Adrenal gland (tissue), 12 donors: ENCODE data around the gene MYO10. TPM values are rescaled to one million over a fixed set of nuclear protein-coding genes. Genes with fewer than 3 reads are reported as not detected.

ENCODE experiments used
- DNase-seq, 7 donors: peaks; one replicate each; pipeline ENCODE4 v3.0.0-alpha.2; 2019 to 2020
- H3K27ac ChIP-seq, 5 donors: fragments of 200-600 bp; sonication (generic) in 4 of 5; 1 replicate in 3 of 5; 2 replicates in 2 of 5; pipeline versions ENCODE4 v1.5.1 to v1.8.0; 2016 to 2020; ENCODE audit warnings: mild to moderate bottlenecking in 1 of 5
- H3K27me3 ChIP-seq: fragments of 200-600 bp; 2 replicates; pipeline ENCODE4 v1.8.0; 2021
- H3K36me3 ChIP-seq, 2 donors: fragments of 200-600 bp; replicated peaks in 1 of 2; 1 replicate in 1 of 2; 2 replicates in 1 of 2; pipeline versions ENCODE4 v1.5.1 to v1.8.0; 2018 to 2022
- H3K4me1 ChIP-seq, 2 donors: fragments of 200-600 bp; replicated peaks in 1 of 2; 1 replicate in 1 of 2; 2 replicates in 1 of 2; pipeline versions ENCODE4 v1.5.1 to v1.8.0; 2018 to 2021
- H3K4me3 ChIP-seq, 4 donors: fragments of 200-600 bp; sonication (generic) in 3 of 4; one replicate each; pipeline ENCODE4 v1.5.1; 2016 to 2018
- H3K9me3 ChIP-seq, 3 donors: fragments of 200-600 bp; sonication (generic) in 1 of 3; replicated peaks in 1 of 3; 1 replicate in 2 of 3; 2 replicates in 1 of 3; pipeline versions ENCODE4 v1.5.1 to v1.8.0; 2016 to 2021
- CTCF ChIP-seq, 6 experiments: fragments of 450-650 bp in 4 of 6; fragments of 200-600 bp in 2 of 6; sonication (generic) in 1 of 6; IDR thresholded peaks; 1 replicate in 5 of 6; 2 replicates in 1 of 6; pipeline versions ENCODE4 v1.5.1 to v1.8.0; 2016 to 2021; ENCODE audit warnings: antibody characterized with exemption in 6 of 6, mild to moderate bottlenecking in 2 of 6, moderate library complexity in 1 of 6
- POLR2A ChIP-seq, 2 donors: fragments of 450-650 bp; IDR thresholded peaks; one replicate each; pipeline ENCODE4 v1.6.1; 2017; ENCODE audit warnings: antibody characterized with exemption in 2 of 2, mild to moderate bottlenecking in 2 of 2, moderate library complexity in 1 of 2
- WGBS, 4 donors: extraction: QIAGEN DNeasy Blood & Tissue Kit in 2 of 4; methylation state at CpG; one replicate each; pipeline versions ENCODE4 v1.1.5 to v1.1.7; 2013 to 2017; 5-methylcytosine and 5-hydroxymethylcytosine counted together
- intact Hi-C, 2 donors: fragments of 100-400 bp; cut with DNase I; formaldehyde crosslinking; loops; one replicate each; pipeline versions ENCODE4 v1.14.1 to v1.15.0; 2022 to 2023
- polyA plus RNA-seq, 3 donors: library from polyadenylated mRNA; stranded (reverse); fragments of 200-250 nt in 2 of 3; fragments of 350-450 nt in 1 of 3; fragmentation: Illumina TruSeq in 1 of 3; extraction: RNeasy Lipid Tissue Mini Kit (QIAGEN cat#74804) in 1 of 3; gene quantifications; one replicate each; pipeline ENCODE4 v1.2.3, GENCODE V29; 2013 to 2014
- total RNA-seq, 9 donors: library from RNA; depleted of rRNA in 4 of 9; stranded (reverse); fragments of >200 nt in 4 of 9; fragments of 120-200 nt in 1 of 9; fragmentation: NEBNext Ultra II Directional in 1 of 9; extraction: Animal tissue kit (Norgen Biotek cat#: 25700) in 1 of 9; gene quantifications; one replicate each; pipeline versions ENCODE4 v1.1.0 to v1.2.4, GENCODE V29; 2013 to 2023
- donor health status: healthy with polysubstance abuse.
- donor health status: Bipolar disorder and iron deficiency.
- donor health status: DM: yes; HTN: yes; CAD: no.
- donor health status: DM: no; HTN: no; CAD: no.
- donor health status: DM: no; HTN: no; CAD: no.
- donor health status: DM: yes; HTN: yes; CAD: no.

The MYO10 gene
- total and polyA plus RNA-seq, 12 donors = 2.2 to 38.9 (median 10.5) TPM

- H3K27ac ChIP-seq = no peak overlapping the region
Observed at GRCh38 chr5:16943846-16944678, 8.0 kb upstream of the MYO10 start.

GRCh38 chr5:16937503-16938161, 1.5 kb upstream of the MYO10 start:
- Histone ChIP-seq H3K4me3 (no peak overlapping the region), H3K36me3 (no peaks in the 10 kb centered on the region), H3K27ac (no peak overlapping the region), H3K27me3 (peaks cover 20% of the 10 kb centered on the region), H3K4me1 (peaks cover 9 to 13% of the 10 kb centered on the region in 2 donors), H3K9me3 (no peaks in the 10 kb centered on the region)
- no peak for TF ChIP-seq CTCF (IDR thresholded peaks at IDR 0.05)
- TF ChIP-seq POLR2A (IDR thresholded peaks at IDR 0.05) = no peak
- intact Hi-C loops = no loop called here
- WGBS, 4 donors = 68 to 78% (median 70%) methylated on average over 7 of the region's 7 CpGs
- DNase-seq = peak in 1 of 7 donors; percentile 19

More at GRCh38 chr5:16943846-16944678, 8.0 kb upstream of the MYO10 start:
- Histone ChIP-seq H3K4me3 (no peak overlapping the region), H3K36me3 (no peaks in the 10 kb centered on the region), H3K27me3 (no peaks in the 10 kb centered on the region), H3K9me3 (no peaks in the 10 kb centered on the region), H3K4me1 (no peaks in the 10 kb centered on the region)
- 80 to 85% (median 84%) methylated on average over 15 of the region's 15 CpGs for whole genome bisulfite sequencing, 4 donors
- no peak for TF ChIP-seq CTCF (IDR thresholded peaks at IDR 0.05)
- no peak for TF ChIP-seq POLR2A (IDR thresholded peaks at IDR 0.05)
- no peak for DNase-seq
- intact Hi-C loops = no loop called here

GRCh38 chr5:16936989-16937438, 926 bp upstream of the MYO10 start:
- Histone ChIP-seq H3K36me3 (no peaks in the 10 kb centered on the region), H3K9me3 (no peaks in the 10 kb centered on the region), H3K27me3 (peaks cover 23% of the 10 kb centered on the region), H3K4me3 (peak overlapping the region in 2 of 4 donors; percentile 62 to 76), H3K4me1 (peaks cover 9 to 13% of the 10 kb centered on the region in 2 donors), H3K27ac (peak overlapping the region in 2 of 5 donors; percentile 72 to 86)
- no peak for DNase-seq
- WGBS, 4 donors = 21 to 36% (median 29%) methylated on average over 11 of the region's 11 CpGs
- TF ChIP-seq CTCF (IDR thresholded peaks at IDR 0.05) (no peak), POLR2A (IDR thresholded peaks at IDR 0.05) (no peak)
- intact Hi-C loops = no loop called here
